Measurements from ENCODE around the gene RTN4.

DNA sequence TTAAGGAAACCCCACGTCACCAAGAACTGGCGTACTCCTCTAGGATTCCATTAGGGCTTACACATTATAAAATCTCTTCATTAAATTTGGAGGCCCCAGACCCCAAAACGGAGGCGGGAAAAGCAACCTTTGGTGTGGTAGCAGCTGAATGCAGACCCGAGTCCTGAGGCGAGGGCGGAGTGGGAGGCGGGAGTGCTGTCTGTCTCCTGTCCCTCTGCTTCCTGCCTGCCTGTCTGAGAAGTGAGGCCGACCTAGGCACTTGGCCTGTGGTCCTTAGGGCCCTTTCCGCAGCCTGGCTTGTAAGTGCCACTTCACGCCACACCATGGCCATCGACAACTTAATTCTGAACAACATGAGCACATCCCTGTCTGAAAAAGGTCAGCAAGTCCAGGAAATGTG lies 102.1 kb downstream of the RTN4 start:
- TF ChIP-seq, protein P1, sequence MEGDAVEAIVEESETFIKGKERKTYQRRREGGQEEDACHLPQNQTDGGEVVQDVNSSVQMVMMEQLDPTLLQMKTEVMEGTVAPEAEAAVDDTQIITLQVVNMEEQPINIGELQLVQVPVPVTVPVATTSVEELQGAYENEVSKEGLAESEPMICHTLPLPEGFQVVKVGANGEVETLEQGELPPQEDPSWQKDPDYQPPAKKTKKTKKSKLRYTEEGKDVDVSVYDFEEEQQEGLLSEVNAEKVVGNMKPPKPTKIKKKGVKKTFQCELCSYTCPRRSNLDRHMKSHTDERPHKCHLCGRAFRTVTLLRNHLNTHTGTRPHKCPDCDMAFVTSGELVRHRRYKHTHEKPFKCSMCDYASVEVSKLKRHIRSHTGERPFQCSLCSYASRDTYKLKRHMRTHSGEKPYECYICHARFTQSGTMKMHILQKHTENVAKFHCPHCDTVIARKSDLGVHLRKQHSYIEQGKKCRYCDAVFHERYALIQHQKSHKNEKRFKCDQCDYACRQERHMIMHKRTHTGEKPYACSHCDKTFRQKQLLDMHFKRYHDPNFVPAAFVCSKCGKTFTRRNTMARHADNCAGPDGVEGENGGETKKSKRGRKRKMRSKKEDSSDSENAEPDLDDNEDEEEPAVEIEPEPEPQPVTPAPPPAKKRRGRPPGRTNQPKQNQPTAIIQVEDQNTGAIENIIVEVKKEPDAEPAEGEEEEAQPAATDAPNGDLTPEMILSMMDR (IDR thresholded peaks at IDR 0.05; ENCODE audit: low read depth, low read length, poor library complexity, severe bottlenecking), result no peak
- TF ChIP-seq EZH2phosphoT487 (IDR thresholded peaks at IDR 0.05; ENCODE audit: borderline replicate concordance, low read length), result no peak

Measured in DOHH2 (cell line).